Peyer's patch (tissue), 4 donors: Measurements from ENCODE around the gene COMMD1. TPM values are rescaled to one million over a fixed set of nuclear protein-coding genes. Genes with fewer than 3 reads are reported as not detected.

ENCODE experiments used
- DNase-seq, 3 donors: peaks; one replicate each; pipeline ENCODE4 v3.0.0-alpha.2; 2017 to 2019
- H3K27ac ChIP-seq, 4 donors: fragments of 200-600 bp; sonication (generic); one replicate each; pipeline ENCODE4 v1.5.1; 2016 to 2019
- H3K27me3 ChIP-seq, 2 donors: fragments of 200-600 bp; sonication (generic); one replicate each; pipeline ENCODE4 v1.5.1; 2019
- H3K36me3 ChIP-seq, 3 donors: fragments of 200-600 bp; sonication (generic); one replicate each; pipeline ENCODE4 v1.5.1; 2016 to 2019
- H3K4me1 ChIP-seq, 4 donors: fragments of 200-600 bp; sonication (generic); one replicate each; pipeline ENCODE4 v1.5.1; 2016 to 2019
- H3K4me3 ChIP-seq, 4 donors: fragments of 200-600 bp; sonication (generic); 1 replicate in 3 of 4; 2 replicates in 1 of 4; pipeline ENCODE4 v1.5.1; 2016 to 2019; ENCODE audit warnings: mild to moderate bottlenecking in 1 of 4
- H3K9me3 ChIP-seq, 4 donors: fragments of 200-600 bp; sonication (generic); one replicate each; pipeline ENCODE4 v1.5.1; 2016 to 2019; ENCODE audit warnings: mild to moderate bottlenecking in 1 of 4
- POLR2A ChIP-seq, 2 donors: fragments of 450-650 bp; IDR thresholded peaks; one replicate each; pipeline ENCODE4 v1.5.1; 2017; ENCODE audit warnings: antibody characterized with exemption in 2 of 2, mild to moderate bottlenecking in 2 of 2, moderate library complexity in 2 of 2
- total RNA-seq, 4 donors: library from RNA; depleted of rRNA; stranded (reverse); fragments of >200 nt; gene quantifications; one replicate each; pipeline ENCODE4 v1.1.0, GENCODE V29; 2016
- TF ChIP-seq, protein P1 (sequence below), 6 experiments: fragments of 450-650 bp in 4 of 6; fragments of 200-600 bp in 2 of 6; sonication (generic) in 1 of 6; IDR thresholded peaks; one replicate each; pipeline ENCODE4 v1.5.1; 2017 to 2019; ENCODE audit warnings: antibody characterized with exemption in 6 of 6, mild to moderate bottlenecking in 3 of 6, moderate library complexity in 1 of 6

Gene COMMD1
- total RNA-seq, 4 donors from 2014 or later, result 32.9 to 52.8 (median 35.2) TPM

DNA sequence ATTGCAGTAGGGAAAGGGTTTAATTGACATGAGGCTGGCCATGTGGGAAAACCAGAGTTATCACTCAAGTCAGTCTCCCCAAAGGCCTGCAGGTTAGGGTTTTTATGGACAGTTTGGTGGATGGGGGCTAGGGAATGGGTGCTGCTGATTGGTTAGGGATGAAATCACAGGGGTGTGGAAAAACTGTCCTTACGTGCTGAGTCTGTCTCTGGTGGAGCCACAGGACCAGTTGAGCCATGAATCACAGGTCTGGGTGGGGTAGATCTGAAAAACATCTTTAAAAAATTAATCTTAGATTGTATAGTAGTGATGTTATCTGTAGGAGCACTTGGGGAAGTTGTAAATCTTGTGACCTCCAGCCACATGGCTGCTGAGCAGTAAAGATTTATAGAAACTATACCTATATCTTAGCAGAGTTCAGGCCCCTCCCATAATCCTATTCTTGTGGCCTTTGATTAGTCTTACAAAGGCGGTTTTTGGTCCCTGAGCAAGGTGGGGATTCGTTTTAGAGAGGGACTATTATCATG lies 139.6 kb downstream of the COMMD1 start:
- no peak for TF ChIP-seq POLR2A (IDR thresholded peaks at IDR 0.05)
- TF ChIP-seq, protein P1, sequence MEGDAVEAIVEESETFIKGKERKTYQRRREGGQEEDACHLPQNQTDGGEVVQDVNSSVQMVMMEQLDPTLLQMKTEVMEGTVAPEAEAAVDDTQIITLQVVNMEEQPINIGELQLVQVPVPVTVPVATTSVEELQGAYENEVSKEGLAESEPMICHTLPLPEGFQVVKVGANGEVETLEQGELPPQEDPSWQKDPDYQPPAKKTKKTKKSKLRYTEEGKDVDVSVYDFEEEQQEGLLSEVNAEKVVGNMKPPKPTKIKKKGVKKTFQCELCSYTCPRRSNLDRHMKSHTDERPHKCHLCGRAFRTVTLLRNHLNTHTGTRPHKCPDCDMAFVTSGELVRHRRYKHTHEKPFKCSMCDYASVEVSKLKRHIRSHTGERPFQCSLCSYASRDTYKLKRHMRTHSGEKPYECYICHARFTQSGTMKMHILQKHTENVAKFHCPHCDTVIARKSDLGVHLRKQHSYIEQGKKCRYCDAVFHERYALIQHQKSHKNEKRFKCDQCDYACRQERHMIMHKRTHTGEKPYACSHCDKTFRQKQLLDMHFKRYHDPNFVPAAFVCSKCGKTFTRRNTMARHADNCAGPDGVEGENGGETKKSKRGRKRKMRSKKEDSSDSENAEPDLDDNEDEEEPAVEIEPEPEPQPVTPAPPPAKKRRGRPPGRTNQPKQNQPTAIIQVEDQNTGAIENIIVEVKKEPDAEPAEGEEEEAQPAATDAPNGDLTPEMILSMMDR (IDR thresholded peaks at IDR 0.05), result no peak
- Histone ChIP-seq H3K4me3 (no peak overlapping the region), H3K36me3 (no peaks in the 10 kb centered on the region), H3K27me3 (no peaks in the 10 kb centered on the region), H3K27ac (no peak overlapping the region), H3K4me1 (no peaks in the 10 kb centered on the region), H3K9me3 (no peaks in the 10 kb centered on the region)
- no peak for DNase-seq

GRCh38 chr2:62046141-62046540 lies 140.7 kb downstream of the COMMD1 start:
- no peak overlapping the region for H3K4me3 ChIP-seq
- no peaks in the 10 kb centered on the region for H3K4me1 ChIP-seq
- DNase-seq, result no peak
- no peak overlapping the region for H3K27ac ChIP-seq
- H3K27me3 ChIP-seq, result no peaks in the 10 kb centered on the region
- TF ChIP-seq, protein P1 (IDR thresholded peaks at IDR 0.05), result no peak
- no peaks in the 10 kb centered on the region for H3K9me3 ChIP-seq
- H3K36me3 ChIP-seq, result no peaks in the 10 kb centered on the region

- Histone ChIP-seq H3K27me3 (no peaks in the 10 kb centered on the region), H3K36me3 (no peaks in the 10 kb centered on the region), H3K27ac (no peak overlapping the region), H3K4me3 (no peak overlapping the region), H3K4me1 (no peaks in the 10 kb centered on the region), H3K9me3 (no peaks in the 10 kb centered on the region)
- no peak for DNase-seq
- TF ChIP-seq POLR2A (IDR thresholded peaks at IDR 0.05), result no peak
- TF ChIP-seq, protein P1 (IDR thresholded peaks at IDR 0.05), result no peak
These were observed 145.1 kb downstream of the COMMD1 start for GRCh38 chr2:62050456-62051045.

DNA sequence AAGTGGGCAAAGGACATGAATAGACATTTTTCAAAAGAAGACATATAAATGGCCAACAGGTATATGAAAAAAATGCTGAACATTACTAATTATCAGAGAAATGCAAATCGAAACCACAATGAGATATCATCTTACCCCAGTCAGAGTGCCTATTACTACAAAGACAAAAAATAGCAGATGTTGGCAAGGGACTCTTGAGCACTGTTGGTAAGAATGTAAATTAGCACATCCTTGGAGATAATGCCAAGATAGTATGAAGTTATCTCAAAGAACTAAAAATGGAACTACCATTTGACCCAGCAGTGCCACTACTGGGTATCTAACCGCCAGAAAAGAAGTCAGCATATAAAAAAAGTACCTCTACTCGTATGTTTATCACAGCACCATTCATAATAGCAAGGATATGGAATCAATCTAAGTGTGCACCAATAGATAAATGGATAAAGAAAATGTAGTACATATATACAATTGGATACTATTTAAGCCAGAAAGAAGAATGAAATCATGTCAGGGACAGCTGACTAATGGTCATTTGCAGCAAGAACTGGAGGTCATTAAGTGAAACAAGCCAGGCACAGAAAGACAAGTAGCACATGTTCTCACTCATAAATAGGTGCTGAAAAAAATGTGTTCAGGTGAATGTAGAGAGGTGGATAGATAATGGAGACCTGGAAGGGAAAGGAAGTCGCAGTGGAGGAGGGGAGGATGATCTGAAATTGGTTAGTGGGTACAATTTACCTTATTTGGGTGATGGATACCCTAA lies 148.7 kb downstream of the COMMD1 start:
- Histone ChIP-seq H3K36me3 (no peaks in the 10 kb centered on the region), H3K4me3 (no peak overlapping the region), H3K27me3 (no peaks in the 10 kb centered on the region), H3K27ac (no peak overlapping the region), H3K9me3 (no peaks in the 10 kb centered on the region), H3K4me1 (no peaks in the 10 kb centered on the region)
- TF ChIP-seq, protein P1 (IDR thresholded peaks at IDR 0.05), result no peak
- TF ChIP-seq POLR2A (IDR thresholded peaks at IDR 0.05), result no peak
- DNase-seq, result no peak

DNA sequence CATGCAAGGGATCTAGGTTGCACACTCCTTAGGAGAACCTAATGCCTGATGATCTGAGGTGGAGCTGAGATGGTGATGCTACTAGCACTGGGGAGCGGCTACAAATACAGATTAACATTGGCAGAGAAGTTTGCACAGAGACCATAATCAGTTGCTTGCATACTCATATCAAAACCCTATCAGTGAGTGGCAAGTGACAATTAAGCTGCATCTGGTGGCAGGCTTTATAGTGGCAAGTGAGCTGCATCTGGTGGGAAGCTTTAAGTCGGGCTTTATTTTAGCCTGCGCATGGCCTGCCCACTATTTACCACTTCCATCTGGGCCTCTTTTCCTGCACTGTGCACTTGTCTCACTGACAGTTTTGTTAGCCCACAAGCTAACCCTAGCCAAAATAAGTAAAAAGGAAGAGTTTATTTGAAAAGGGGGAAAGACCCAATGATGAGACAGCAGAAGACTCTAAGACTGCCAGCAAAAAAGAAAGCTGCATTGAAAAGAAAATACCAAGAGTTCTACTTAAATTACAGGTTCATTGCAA lies 149.5 kb downstream of the COMMD1 start:
- TF ChIP-seq, protein P1 (IDR thresholded peaks at IDR 0.05), result no peak
- TF ChIP-seq POLR2A (IDR thresholded peaks at IDR 0.05), result no peak
- no peak overlapping the region for H3K27ac ChIP-seq
- H3K36me3 ChIP-seq, result no peaks in the 10 kb centered on the region
- H3K27me3 ChIP-seq, result no peaks in the 10 kb centered on the region
- H3K4me1 ChIP-seq, result no peaks in the 10 kb centered on the region
- H3K4me3 ChIP-seq, result no peak overlapping the region
- DNase-seq, result no peak
- H3K9me3 ChIP-seq, result no peaks in the 10 kb centered on the region
